HT1080 (cell line): Measurements from ENCODE around the gene MBTPS2. TPM values are rescaled to one million over a fixed set of nuclear protein-coding genes. Genes with fewer than 3 reads are reported as not detected.
A peak's percentile ranks its signal among the peaks of the same experiment; 100 is the strongest.
"Not testable (repeated sequence)": the region's sequence is repeated elsewhere in the genome, so short reads cannot be mapped to it uniquely, and the experiment has no call there.

Experiments used
- DNase-seq: peaks from one replicate; pipeline ENCODE4 v3.0.0-alpha.2; 2015; ENCODE audit warnings: low read depth
- polyA plus RNA-seq, 2 experiments: library from polyadenylated mRNA; depleted of rRNA; stranded (reverse); fragments of >200 nt; gene quantifications; 2 replicates each; pipeline ENCODE4 v1.2.3, GENCODE V29; 2015
- total RNA-seq: library from RNA; depleted of rRNA; stranded (reverse); fragments of >200 nt; shearing (Covaris generic); gene quantifications from 2 replicates; pipeline ENCODE4 v1.2.3, GENCODE V29; 2014; rRNA removed

The MBTPS2 gene
- 3.5 and 6.6 TPM in 2 replicates for total RNA-seq
- 21.0 and 26.4 TPM in 2 replicates for polyA plus RNA-seq (2015; cell fraction: cytosol; rRNA removed)
- polyA plus RNA-seq (2015; cell fraction: nucleus; rRNA removed) = 24.5 and 26.2 TPM in 2 replicates

GRCh38 chrX:21839334-21840192 lies at the start of gene MBTPS2:
TSS of gene MBTPS2 (plus strand) at chrX:21839617. CDS start at chrX:21839735, 118 bp downstream.
- DNase-seq = peak; percentile 81

GRCh38 chrX:21798677-21799219 lies 40.7 kb upstream of the MBTPS2 start:
- DNase-seq = peak; percentile 95

GRCh38 chrX:21799767-21800166 lies 39.6 kb upstream of the MBTPS2 start:
- no peak for DNase-seq

GRCh38 chrX:21800344-21800770 lies 39.1 kb upstream of the MBTPS2 start:
- DNase-seq = peak; percentile 48

GRCh38 chrX:21802054-21802670 lies 37.3 kb upstream of the MBTPS2 start:
- DNase-seq = no peak

- no peak for DNase-seq
Measured at GRCh38 chrX:21802839-21803238, 36.6 kb upstream of the MBTPS2 start.

- peak; percentile 40 for DNase-seq
Measured at GRCh38 chrX:21806691-21807090, 32.7 kb upstream of the MBTPS2 start.

- no peak for DNase-seq
Measured at GRCh38 chrX:21811832-21812231, 27.6 kb upstream of the MBTPS2 start.

GRCh38 chrX:21812628-21813027 lies 26.8 kb upstream of the MBTPS2 start:
- DNase-seq = no peak

GRCh38 chrX:21813612-21814368 lies 25.6 kb upstream of the MBTPS2 start:
- DNase-seq = no peak

- no peak for DNase-seq
Measured at GRCh38 chrX:21816136-21816535, 23.3 kb upstream of the MBTPS2 start.

- DNase-seq = not testable (repeated sequence)
Measured at GRCh38 chrX:21820170-21820569, 19.2 kb upstream of the MBTPS2 start.

- DNase-seq = no peak
Measured at GRCh38 chrX:21821875-21822274, 17.5 kb upstream of the MBTPS2 start.

- no peak for DNase-seq
Measured at GRCh38 chrX:21831496-21831895, 7.9 kb upstream of the MBTPS2 start.

- no peak for DNase-seq
Measured at GRCh38 chrX:21837056-21837455, 2.4 kb upstream of the MBTPS2 start.

- no peak for DNase-seq
Measured at GRCh38 chrX:21838937-21839333, 482 bp upstream of the MBTPS2 start.

GRCh38 chrX:21840193-21840545 lies 752 bp downstream of the MBTPS2 start:
- peak; percentile 1 for DNase-seq

- DNase-seq = no peak
Measured at GRCh38 chrX:21843179-21843578, 3.8 kb downstream of the MBTPS2 start.

GRCh38 chrX:21845096-21845495 lies 5.7 kb downstream of the MBTPS2 start:
- DNase-seq = no peak

- no peak for DNase-seq
Measured at GRCh38 chrX:21847342-21847741, 7.9 kb downstream of the MBTPS2 start.

- no peak for DNase-seq
Measured at GRCh38 chrX:21853578-21853977, 14.2 kb downstream of the MBTPS2 start.
